Renal cortical epithelial cell (primary cell): ENCODE results near the gene CFAP119. TPM values are rescaled to one million over a fixed set of nuclear protein-coding genes. Genes with fewer than 3 reads are reported as not detected.

Experiments used
- DNase-seq: peaks from one replicate; pipeline ENCODE4 v3.0.0-alpha.2; 2011; ENCODE audit warnings: low read depth
- total RNA-seq: library from RNA; depleted of rRNA; stranded (reverse); fragments of >200 nt; gene quantifications from 2 replicates; pipeline ENCODE4 v1.2.3, GENCODE V29; 2014

The CFAP119 gene
- total RNA-seq, 1 donor from 2014 or later = 2.7 TPM

GRCh38 chr16:30782486-30783279 lies 20.8 kb upstream of the CFAP119 start:
- DNase-seq = no peak

GRCh38 chr16:30780549-30780948 lies 18.7 kb upstream of the CFAP119 start:
- DNase-seq = no peak

GRCh38 chr16:30780021-30780420 lies 18.2 kb upstream of the CFAP119 start:
- no peak for DNase-seq

- DNase-seq = no peak
Measured at GRCh38 chr16:30779596-30779995, 17.7 kb upstream of the CFAP119 start.

- no peak for DNase-seq
Measured at GRCh38 chr16:30778549-30779244, 16.8 kb upstream of the CFAP119 start.

- no peak for DNase-seq
Measured at GRCh38 chr16:30777591-30778297, 15.9 kb upstream of the CFAP119 start.

GRCh38 chr16:30775392-30776188 lies 13.7 kb upstream of the CFAP119 start:
- DNase-seq = peak; percentile 78

- DNase-seq = no peak
Measured at GRCh38 chr16:30775131-30775391, 13.2 kb upstream of the CFAP119 start.

GRCh38 chr16:30774367-30775130 lies 12.7 kb upstream of the CFAP119 start:
- no peak for DNase-seq

- no peak for DNase-seq
Measured at GRCh38 chr16:30773826-30774225, 12.0 kb upstream of the CFAP119 start.

GRCh38 chr16:30771726-30772125 lies 9.9 kb upstream of the CFAP119 start:
- DNase-seq = no peak

GRCh38 chr16:30769379-30770089 lies 7.7 kb upstream of the CFAP119 start:
- no peak for DNase-seq

- no peak for DNase-seq
Measured at GRCh38 chr16:30768583-30769181, 6.8 kb upstream of the CFAP119 start.

- no peak for DNase-seq
Measured at GRCh38 chr16:30767767-30768465, 6.1 kb upstream of the CFAP119 start.

GRCh38 chr16:30766933-30767284 lies 5.0 kb upstream of the CFAP119 start:
- DNase-seq = no peak

- DNase-seq = no peak
Measured at GRCh38 chr16:30766206-30766932, 4.5 kb upstream of the CFAP119 start.

- DNase-seq = no peak
Measured at GRCh38 chr16:30764816-30765465, 3.1 kb upstream of the CFAP119 start.

GRCh38 chr16:30764086-30764485 lies 2.2 kb upstream of the CFAP119 start:
- no peak for DNase-seq
